ENCODE data around the gene ARHGAP6.

ARHGAP6 gene

DNA sequence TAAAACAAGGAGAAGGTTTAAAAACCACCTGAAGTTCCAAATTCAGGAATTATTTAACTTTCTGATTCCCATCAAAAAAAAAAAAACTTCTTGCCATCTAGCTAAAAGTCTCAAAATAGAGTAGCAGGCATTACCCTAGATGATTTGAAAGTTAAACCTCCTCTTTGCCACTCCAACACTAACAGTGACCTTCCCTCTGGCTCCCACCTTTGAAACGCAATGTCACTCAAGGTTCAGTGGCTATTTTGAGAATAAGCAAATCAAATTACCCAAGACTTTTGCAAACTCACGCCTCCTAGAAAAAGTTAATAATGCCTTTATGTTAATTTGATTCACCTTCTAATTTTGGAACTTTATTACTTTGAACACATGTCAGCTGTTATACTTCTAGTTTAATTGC is 103.2 kb downstream of the ARHGAP6 start:
- TF ChIP-seq, protein P1, sequence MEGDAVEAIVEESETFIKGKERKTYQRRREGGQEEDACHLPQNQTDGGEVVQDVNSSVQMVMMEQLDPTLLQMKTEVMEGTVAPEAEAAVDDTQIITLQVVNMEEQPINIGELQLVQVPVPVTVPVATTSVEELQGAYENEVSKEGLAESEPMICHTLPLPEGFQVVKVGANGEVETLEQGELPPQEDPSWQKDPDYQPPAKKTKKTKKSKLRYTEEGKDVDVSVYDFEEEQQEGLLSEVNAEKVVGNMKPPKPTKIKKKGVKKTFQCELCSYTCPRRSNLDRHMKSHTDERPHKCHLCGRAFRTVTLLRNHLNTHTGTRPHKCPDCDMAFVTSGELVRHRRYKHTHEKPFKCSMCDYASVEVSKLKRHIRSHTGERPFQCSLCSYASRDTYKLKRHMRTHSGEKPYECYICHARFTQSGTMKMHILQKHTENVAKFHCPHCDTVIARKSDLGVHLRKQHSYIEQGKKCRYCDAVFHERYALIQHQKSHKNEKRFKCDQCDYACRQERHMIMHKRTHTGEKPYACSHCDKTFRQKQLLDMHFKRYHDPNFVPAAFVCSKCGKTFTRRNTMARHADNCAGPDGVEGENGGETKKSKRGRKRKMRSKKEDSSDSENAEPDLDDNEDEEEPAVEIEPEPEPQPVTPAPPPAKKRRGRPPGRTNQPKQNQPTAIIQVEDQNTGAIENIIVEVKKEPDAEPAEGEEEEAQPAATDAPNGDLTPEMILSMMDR (conservative IDR thresholded peaks at IDR 0.05; ENCODE audit: low read depth, low read length) = no peak
- Histone ChIP-seq H3K4me3 (IDR thresholded peaks at IDR 0.05; ENCODE audit: insufficient read depth, low read depth, low read length) (no peak overlapping the region), H3K27me3 (ENCODE audit: insufficient read depth, low read depth) (no peaks in the 10 kb centered on the region)

GRCh38 chrX:11558972-11559371 is 106.7 kb downstream of the ARHGAP6 start:
- H3K79me2 ChIP-seq (ENCODE audit: insufficient read depth, low read depth) = no peaks in the 10 kb centered on the region
- no peak overlapping the region for H3K27ac ChIP-seq
- no peaks in the 10 kb centered on the region for H3K4me1 ChIP-seq (ENCODE audit: low read depth, poor library complexity, severe bottlenecking)
- H3K9ac ChIP-seq = no peak overlapping the region
- TF ChIP-seq, protein P1 (conservative IDR thresholded peaks at IDR 0.05; ENCODE audit: low read depth, low read length) = peak; percentile 56
- H3K27me3 ChIP-seq (ENCODE audit: insufficient read depth, low read depth) = no peaks in the 10 kb centered on the region
- H2AFZ ChIP-seq (ENCODE audit: low read depth) = no peak overlapping the region
- H3K4me3 ChIP-seq (IDR thresholded peaks at IDR 0.05; ENCODE audit: insufficient read depth, low read depth, low read length) = no peak overlapping the region
- no peaks in the 10 kb centered on the region for H4K20me1 ChIP-seq (ENCODE audit: insufficient read depth)
- no peak overlapping the region for H3K4me2 ChIP-seq
- no peaks in the 10 kb centered on the region for H3K36me3 ChIP-seq (ENCODE audit: insufficient read depth)

More for the DNA sequence above, 103.2 kb downstream of the ARHGAP6 start:
- no peak overlapping the region for H2AFZ ChIP-seq (ENCODE audit: low read depth)
- no peaks in the 10 kb centered on the region for H3K36me3 ChIP-seq (ENCODE audit: insufficient read depth)
- no peak overlapping the region for H3K4me2 ChIP-seq
- H3K9ac ChIP-seq = no peak overlapping the region
- H3K79me2 ChIP-seq (ENCODE audit: insufficient read depth, low read depth) = no peaks in the 10 kb centered on the region
- no peak overlapping the region for H3K27ac ChIP-seq
- H3K4me1 ChIP-seq (ENCODE audit: low read depth, poor library complexity, severe bottlenecking) = no peaks in the 10 kb centered on the region
- no peaks in the 10 kb centered on the region for H4K20me1 ChIP-seq (ENCODE audit: insufficient read depth)

DNA sequence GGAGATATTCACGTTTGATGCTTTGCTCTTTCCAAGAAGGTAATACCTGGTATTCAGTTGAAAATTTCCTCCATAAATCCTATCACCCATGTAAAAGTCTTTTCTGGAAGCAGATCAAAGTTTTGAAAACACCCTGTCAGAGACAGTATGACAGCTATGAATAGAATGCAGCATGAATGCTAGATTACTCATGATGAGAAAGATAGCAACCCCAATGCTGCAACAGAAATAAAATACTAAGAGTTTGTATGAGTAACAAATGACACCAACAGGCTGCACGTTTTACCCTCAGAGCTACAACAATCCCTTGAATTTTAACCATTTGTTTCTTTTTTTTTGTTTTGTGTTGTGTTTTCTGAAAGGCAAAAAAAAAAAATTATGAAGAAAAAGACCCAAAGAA is 108.6 kb downstream of the ARHGAP6 start:
- H3K4me3 ChIP-seq (IDR thresholded peaks at IDR 0.05; ENCODE audit: insufficient read depth, low read depth, low read length) = no peak overlapping the region
- no peak overlapping the region for H3K9ac ChIP-seq
- no peaks in the 10 kb centered on the region for H3K36me3 ChIP-seq (ENCODE audit: insufficient read depth)

DNA sequence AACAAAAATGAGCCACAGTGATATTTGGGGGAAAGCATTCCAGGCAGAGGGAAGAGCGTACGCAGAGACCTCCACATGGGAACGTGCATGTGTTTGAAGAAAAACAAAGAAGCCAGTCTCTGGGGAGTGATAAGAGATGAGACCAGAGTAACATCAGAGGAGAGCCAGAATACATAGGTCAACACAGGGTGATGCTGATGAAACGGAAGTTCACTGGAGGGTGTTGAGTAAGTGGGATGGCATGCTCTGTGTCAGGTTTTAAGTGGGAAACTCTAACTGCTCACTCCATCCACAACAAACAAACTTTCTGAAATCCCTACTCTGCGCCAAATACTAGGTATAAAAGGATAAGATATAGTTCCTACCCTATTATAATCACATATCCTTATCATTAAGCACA is 110.0 kb downstream of the ARHGAP6 start:
- Histone ChIP-seq H2AFZ (ENCODE audit: low read depth) (no peak overlapping the region), H4K20me1 (ENCODE audit: insufficient read depth) (no peaks in the 10 kb centered on the region), H3K27me3 (ENCODE audit: insufficient read depth, low read depth) (no peaks in the 10 kb centered on the region), H3K27ac (no peak overlapping the region), H3K4me3 (IDR thresholded peaks at IDR 0.05; ENCODE audit: insufficient read depth, low read depth, low read length) (no peak overlapping the region), H3K36me3 (ENCODE audit: insufficient read depth) (no peaks in the 10 kb centered on the region), H3K4me1 (ENCODE audit: low read depth, poor library complexity, severe bottlenecking) (no peaks in the 10 kb centered on the region), H3K4me2 (no peak overlapping the region), H3K79me2 (ENCODE audit: insufficient read depth, low read depth) (no peaks in the 10 kb centered on the region), H3K9ac (no peak overlapping the region)
- TF ChIP-seq, protein P1 (conservative IDR thresholded peaks at IDR 0.05; ENCODE audit: low read depth, low read length) = no peak

More for the DNA sequence above, 108.6 kb downstream of the ARHGAP6 start:
- Histone ChIP-seq H3K79me2 (ENCODE audit: insufficient read depth, low read depth) (no peaks in the 10 kb centered on the region), H2AFZ (ENCODE audit: low read depth) (no peak overlapping the region), H3K4me1 (ENCODE audit: low read depth, poor library complexity, severe bottlenecking) (no peaks in the 10 kb centered on the region), H3K4me2 (no peak overlapping the region), H4K20me1 (ENCODE audit: insufficient read depth) (no peaks in the 10 kb centered on the region), H3K27ac (no peak overlapping the region), H3K27me3 (ENCODE audit: insufficient read depth, low read depth) (no peaks in the 10 kb centered on the region)
- TF ChIP-seq, protein P1 (conservative IDR thresholded peaks at IDR 0.05; ENCODE audit: low read depth, low read length) = no peak
